K562 (cell line): ENCODE data around the gene CCDC102B. TPM values are rescaled to one million over a fixed set of nuclear protein-coding genes. Genes with fewer than 3 reads are reported as not detected.

Experiments
- ATAC-seq: fragments of 200-7000 bp; cut with Tn5 transposase; 3 replicates; pipeline ENCODE4 v1.9.1; 2020; ENCODE audit warnings: moderate library complexity
- BruUV-seq: library from RNA; stranded (reverse); fragments of 400-500 nt; replicated peaks from 2 replicates; lab custom pipeline; 2021; lab: Mats Ljungman, UMichigan
- CTCF ChIA-PET: fragments of 300-600 bp; formaldehyde crosslinking; extraction: SDS; loops from one replicate; lab custom pipeline; 2021; ENCODE audit warnings: low intra/inter-chr PET ratio; lab: Yijun Ruan, JAX
- POLR2A ChIA-PET: fragments of 300-600, 350-650 bp; sonication (Branson Sonifier 250); formaldehyde crosslinking; extraction: SDS; loops from one replicate; lab custom pipeline; 2021; ENCODE audit warnings: antibody characterized with exemption, inconsistent platforms; lab: Yijun Ruan, JAX
- DNase-seq, 4 experiments: peaks; one replicate each; pipeline versions ENCODE4 v3.0.0 to v3.0.0-alpha.2; 2011 to 2018; ENCODE audit warnings: low spot score in 3 of 4, mixed read lengths in 3 of 4; ENCODE audit errors: extremely low read depth in 1 of 4
- FAIRE-seq: peaks from 2 replicates; lab custom pipeline; 2011; peaks lifted over from hg19 to GRCh38; lab: Jason Lieb, UNC
- H2AFZ ChIP-seq: 2 replicates; pipeline ENCODE4 v1.6.0; 2011; ENCODE audit warnings: low read depth, low read length, control low read depth, inconsistent platforms
- H3K27ac ChIP-seq: fragments of 200-600 bp; 3 replicates; pipeline ENCODE4 v1.8.0; 2011; ENCODE audit warnings: low read depth, mild to moderate bottlenecking, control low read depth, inconsistent platforms, low read length, moderate library complexity, mixed read lengths; ENCODE audit errors: extremely low read depth
- H3K27me3 ChIP-seq, 2 experiments: fragments of 300-600 bp in 1 of 2; 2 replicates in 1 of 2; 3 replicates in 1 of 2; pipeline versions ENCODE4 v1.6.0 to v1.8.0; 2011; ENCODE audit warnings: inconsistent platforms in 2 of 2, low read length in 2 of 2, mild to moderate bottlenecking in 1 of 2, mixed read lengths in 1 of 2, moderate library complexity in 1 of 2; ENCODE audit not compliant: control insufficient read depth in 2 of 2, insufficient read depth in 2 of 2
- H3K36me3 ChIP-seq: fragments of 300-600 bp; 3 replicates; pipeline ENCODE4 v1.8.0; 2011; ENCODE audit warnings: mild to moderate bottlenecking, low read length, inconsistent platforms; ENCODE audit not compliant: control insufficient read depth, insufficient read depth
- H3K4me1 ChIP-seq, 2 experiments: fragments of 200-600 bp in 1 of 2; replicated peaks in 1 of 2; 2 replicates in 1 of 2; 3 replicates in 1 of 2; pipeline versions ENCODE4 v1.5.1 to v1.8.0; 2011; ENCODE audit warnings: inconsistent platforms in 2 of 2, low read length in 2 of 2, mild to moderate bottlenecking in 1 of 2, mixed read lengths in 1 of 2, moderate library complexity in 1 of 2; ENCODE audit not compliant: control insufficient read depth in 2 of 2, insufficient read depth in 2 of 2
- H3K4me2 ChIP-seq: 2 replicates; pipeline ENCODE4 v1.6.1; 2011; ENCODE audit warnings: low read length, control low read depth, inconsistent platforms, mixed read lengths; ENCODE audit not compliant: insufficient read depth
- H3K4me3 ChIP-seq: fragments of 200-600 bp; sonication (generic), shearing (Covaris generic); 2 replicates; pipeline ENCODE4 v1.5.1; 2016; ENCODE audit warnings: control low read depth, inconsistent platforms
- H3K79me2 ChIP-seq: fragments of 200-600 bp; 3 replicates; pipeline ENCODE4 v1.8.0; 2011; ENCODE audit warnings: low read length, inconsistent platforms; ENCODE audit not compliant: control insufficient read depth, insufficient read depth
- H3K9ac ChIP-seq, 2 experiments: 2 replicates each; pipeline versions ENCODE4 v1.6.0 to v1.6.1; 2011; ENCODE audit warnings: low read depth in 2 of 2, low read length in 2 of 2, control low read depth in 1 of 2, inconsistent platforms in 1 of 2, mild to moderate bottlenecking in 1 of 2, mixed read lengths in 1 of 2; ENCODE audit not compliant: insufficient read depth in 1 of 2
- H3K9me1 ChIP-seq: one replicate; pipeline ENCODE4 v1.6.0; 2011; ENCODE audit warnings: inconsistent platforms, mild to moderate bottlenecking, low read length, moderate library complexity; ENCODE audit not compliant: control insufficient read depth, insufficient read depth
- H3K9me3 ChIP-seq: replicated peaks from 2 replicates; pipeline ENCODE4 v1.5.1; 2011; ENCODE audit warnings: low read depth, low read length, inconsistent platforms; ENCODE audit not compliant: control insufficient read depth, insufficient read depth
- H4K20me1 ChIP-seq: replicated peaks from 2 replicates; pipeline ENCODE4 v1.6.1; 2011; ENCODE audit warnings: low read length, inconsistent platforms, mixed read lengths; ENCODE audit not compliant: control insufficient read depth, insufficient read depth
- BACH1 ChIP-seq: fragments of 200-800 bp; sonication (Bioruptor generic); IDR thresholded peaks from 2 replicates; pipeline ENCODE4 v1.6.1; 2016; ENCODE audit warnings: missing genetic modification characterization, missing compliant biosample characterization
- FOXK1 ChIP-seq: sonication (generic); formaldehyde crosslinking; IDR thresholded peaks from 2 replicates; pipeline ENCODE4 v1.8.0; 2022; ENCODE audit warnings: missing genetic modification reagents, mild to moderate bottlenecking, borderline replicate concordance
- GABPB2 ChIP-seq: fragments of 250-450 bp; sonication (Bioruptor Pico); conservative IDR thresholded peaks from 2 replicates; pipeline ENCODE4 v1.5.1; 2021; ENCODE audit warnings: mild to moderate bottlenecking
- HBP1 ChIP-seq: fragments of 450-650 bp; formaldehyde crosslinking; IDR thresholded peaks from 2 replicates; pipeline ENCODE4 v1.4.0; 2022; ENCODE audit warnings: missing genetic modification characterization
- HDAC6 ChIP-seq: IDR thresholded peaks from 2 replicates; pipeline ENCODE4 v1.6.1; 2012; ENCODE audit warnings: low read depth, mild to moderate bottlenecking, control low read depth, inconsistent platforms, low read length, moderate library complexity
- MEF2D ChIP-seq: conservative IDR thresholded peaks from 2 replicates; pipeline ENCODE4 v1.6.1; 2016; ENCODE audit warnings: low read depth, missing genetic modification characterization, missing compliant biosample characterization
- POLR2AphosphoS5 ChIP-seq: IDR thresholded peaks from 2 replicates; pipeline ENCODE4 v1.6.1; 2011; ENCODE audit warnings: mild to moderate bottlenecking, low read depth, low read length, moderate library complexity; ENCODE audit not compliant: control insufficient read depth, insufficient read depth
- POLR2B ChIP-seq: fragments of 450-650 bp; IDR thresholded peaks from 2 replicates; pipeline ENCODE4 v1.6.1; 2018; ENCODE audit warnings: low read depth; ENCODE audit not compliant: partially characterized antibody
- POU5F1 ChIP-seq: fragments of 150-350 bp; IDR thresholded peaks from 2 replicates; pipeline ENCODE4 v1.6.1; 2014; ENCODE audit warnings: borderline replicate concordance, low read length, low read depth, mild to moderate bottlenecking; ENCODE audit not compliant: partially characterized antibody
- ZNF140 ChIP-seq: fragments of 250-450 bp; sonication (Bioruptor Pico); IDR thresholded peaks from 2 replicates; pipeline ENCODE4 v1.8.0; 2021; ENCODE audit warnings: moderate library complexity, mild to moderate bottlenecking, inconsistent platforms
- ZNF197 ChIP-seq: fragments of 200-800 bp; sonication (Bioruptor generic); IDR thresholded peaks from 2 replicates; pipeline ENCODE4 v1.6.1; 2016; ENCODE audit warnings: low read depth, missing genetic modification characterization, missing compliant biosample characterization
- ZNF561 ChIP-seq: fragments of 450-650 bp; formaldehyde crosslinking; conservative IDR thresholded peaks from 2 replicates; pipeline ENCODE4 v1.4.0; 2020; ENCODE audit warnings: mild to moderate bottlenecking, moderate library complexity
- WGBS: fragments of 100-300 bp; shearing (Covaris generic); methylation state at CpG from one replicate; pipeline ENCODE4 v1.1.6; 2016; ENCODE audit warnings: low coverage, mixed read lengths; ENCODE audit not compliant: insufficient coverage; ENCODE audit errors: missing lambda C conversion rate; 5-methylcytosine and 5-hydroxymethylcytosine counted together
- in situ Hi-C: fragments of 300-500 bp; cut with MboI; formaldehyde crosslinking; loops from 4 replicates; pipeline ENCODE4 v1.15.0; 2018; ENCODE audit warnings: inconsistent platforms, mixed read lengths
- intact Hi-C: fragments of 100-400 bp; cut with micrococcal nuclease; formaldehyde crosslinking; loops from 2 replicates; pipeline ENCODE4 v1.14.2; 2022
- polyA plus RNA-seq, 8 experiments: library from polyadenylated mRNA; depleted of rRNA in 4 of 8; stranded (reverse) in 5 of 8; unstranded in 3 of 8; fragments of >200 nt; fragmentation: Nextera tagmentation in 2 of 8; fragmentation: Illumina TruSeq in 1 of 8; extraction: Ambion mirVana in 2 of 8; extraction: Trizol in 1 of 8; gene quantifications; 2 replicates each; pipeline versions ENCODE4 v1.2.1 to v1.2.3, GENCODE V29; 2011 to 2014; ENCODE audit warnings: inconsistent platforms in 1 of 8, missing spikeins in 1 of 8
- total RNA-seq, 7 experiments: library from RNA; depleted of rRNA in 6 of 7; stranded (reverse); fragments of >200 nt in 6 of 7; fragmentation: Illumina TruSeq in 2 of 7; extraction: Trizol in 2 of 7; gene quantifications; 2 replicates each; pipeline versions ENCODE4 v1.2.1 to v1.2.3, GENCODE V29; 2011 to 2021; ENCODE audit warnings: low replicate concordance in 1 of 7

CCDC102B gene
- total and polyA plus RNA-seq, 9 of the 15 experiments (the other 6 are each of a cell fraction or from before 2014, with no cell fraction given) = 0.18 to 1.5 (median 0.73) TPM

GRCh38 chr18:68839701-68840100 is 41.8 kb downstream of the CCDC102B start:
- Histone ChIP-seq H3K4me3 (no peak overlapping the region), H3K27me3 (no peaks in the 10 kb centered on the region), H3K4me2 (no peak overlapping the region), H4K20me1 (no peaks in the 10 kb centered on the region), H3K27ac (no peak overlapping the region), H2AFZ (no peak overlapping the region), H3K4me1 (no peaks in the 10 kb centered on the region), H3K9me1 (no peaks in the 10 kb centered on the region), H3K9me3 (no peaks in the 10 kb centered on the region), H3K79me2 (no peaks in the 10 kb centered on the region), H3K36me3 (no peaks in the 10 kb centered on the region), H3K9ac (no peak overlapping the region)
- no peak for FAIRE-seq
- ChIA-PET POLR2A (no interaction called here), CTCF (no interaction called here)
- 0% methylated on average over 3 of the region's 4 CpGs for WGBS
- no peak for ATAC-seq
- TF ChIP-seq ZNF197 (CRISPR knock-in tag) (no peak), POLR2B (no peak), MEF2D (tag) (no peak), HDAC6 (no peak), FOXK1 (CRISPR knock-in tag) (no peak), ZNF561 (no peak), HBP1 (CRISPR knock-in tag) (no peak), ZNF140 (CRISPR knock-in tag) (no peak), GABPB2 (CRISPR knock-in tag) (no peak), POLR2AphosphoS5 (no peak), BACH1 (tag) (no peak), POU5F1 (no peak)
- intact Hi-C loops (no loop called here), in situ Hi-C loops (no loop called here)
- BruUV-seq = no TSS peak
- DNase-seq = no peak
